BLaER1 treated with 17β-estradiol and CSF1 and Interleukin-3, amounts not matched to agents 10 nM and 100 nM (cell line): ENCODE data around the gene TNIK.

ENCODE experiments used
- H3K27ac ChIP-seq, 11 experiments: shearing (Covaris generic); formaldehyde crosslinking; 2 replicates each; pipeline ENCODE4 v1.8.1; 2022
- H3K27me3 ChIP-seq, 11 experiments: shearing (Covaris generic); formaldehyde crosslinking; 2 replicates each; pipeline ENCODE4 v1.8.1; 2022
- H3K36me3 ChIP-seq, 11 experiments: shearing (Covaris generic); formaldehyde crosslinking; 2 replicates each; pipeline ENCODE4 v1.8.1; 2022
- H3K4me1 ChIP-seq, 10 experiments: shearing (Covaris generic); formaldehyde crosslinking; 2 replicates each; pipeline ENCODE4 v1.8.1; 2022
- H3K4me2 ChIP-seq, 11 experiments: shearing (Covaris generic); formaldehyde crosslinking; 2 replicates each; pipeline ENCODE4 v1.8.1; 2022
- H3K4me3 ChIP-seq, 10 experiments: shearing (Covaris generic); formaldehyde crosslinking; 2 replicates each; pipeline ENCODE4 v1.8.1; 2022
- H3K9ac ChIP-seq, 11 experiments: shearing (Covaris generic); formaldehyde crosslinking; 2 replicates each; pipeline ENCODE4 v1.8.1; 2022
- H3K9me3 ChIP-seq, 11 experiments: shearing (Covaris generic); formaldehyde crosslinking; replicated peaks in 1 of 11; 2 replicates each; pipeline ENCODE4 v1.8.1; 2022
- H4K20me1 ChIP-seq, 11 experiments: shearing (Covaris generic); formaldehyde crosslinking; 2 replicates each; pipeline ENCODE4 v1.8.1; 2022
- Cebpa-rat ChIP-seq, 11 experiments: shearing (Covaris generic); IDR thresholded peaks; 2 replicates each; pipeline ENCODE4 v1.8.1; 2022

The TNIK gene

DNA sequence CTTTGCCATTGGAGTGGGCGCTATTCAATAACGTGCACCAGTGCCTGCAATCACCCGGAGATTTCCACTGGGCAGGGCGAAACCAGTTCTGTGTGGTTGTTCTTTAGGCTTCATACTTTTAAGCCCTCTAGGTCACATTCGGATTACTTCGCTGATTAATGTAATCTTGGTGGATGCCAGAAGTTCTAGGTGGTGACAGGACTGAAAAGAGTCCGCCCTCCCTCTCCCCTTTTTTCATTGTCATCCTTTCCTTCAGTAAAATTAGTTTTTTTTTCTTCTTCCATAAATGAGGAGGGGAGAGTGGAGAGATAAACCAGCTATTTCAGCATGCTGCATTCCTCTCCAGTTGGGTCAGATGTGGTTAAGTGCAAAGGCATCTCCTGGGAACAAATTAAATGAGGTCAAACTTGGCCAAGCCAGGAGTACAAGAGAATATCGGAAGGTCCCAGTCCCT is 431.4 kb downstream of the TNIK start:
- H3K4me2 ChIP-seq = no peak overlapping the region
- no peak overlapping the region for H3K27ac ChIP-seq
- H3K27me3 ChIP-seq = peaks cover 0 to 19% (median 13%) of the 10 kb centered on the region in 11 experiments; a peak in 19 of 22 replicates
- no peaks in the 10 kb centered on the region for H3K36me3 ChIP-seq
- no peak overlapping the region for H3K9ac ChIP-seq
- no peak for TF ChIP-seq Cebpa-rat (IDR thresholded peaks at IDR 0.05)
- no peaks in the 10 kb centered on the region for H3K4me1 ChIP-seq
- no peaks in the 10 kb centered on the region for H4K20me1 ChIP-seq
- H3K4me3 ChIP-seq = no peak overlapping the region
- peaks cover 0 to 6% (median 0%) of the 10 kb centered on the region in 11 experiments; a peak in 3 of 22 replicates for H3K9me3 ChIP-seq

DNA sequence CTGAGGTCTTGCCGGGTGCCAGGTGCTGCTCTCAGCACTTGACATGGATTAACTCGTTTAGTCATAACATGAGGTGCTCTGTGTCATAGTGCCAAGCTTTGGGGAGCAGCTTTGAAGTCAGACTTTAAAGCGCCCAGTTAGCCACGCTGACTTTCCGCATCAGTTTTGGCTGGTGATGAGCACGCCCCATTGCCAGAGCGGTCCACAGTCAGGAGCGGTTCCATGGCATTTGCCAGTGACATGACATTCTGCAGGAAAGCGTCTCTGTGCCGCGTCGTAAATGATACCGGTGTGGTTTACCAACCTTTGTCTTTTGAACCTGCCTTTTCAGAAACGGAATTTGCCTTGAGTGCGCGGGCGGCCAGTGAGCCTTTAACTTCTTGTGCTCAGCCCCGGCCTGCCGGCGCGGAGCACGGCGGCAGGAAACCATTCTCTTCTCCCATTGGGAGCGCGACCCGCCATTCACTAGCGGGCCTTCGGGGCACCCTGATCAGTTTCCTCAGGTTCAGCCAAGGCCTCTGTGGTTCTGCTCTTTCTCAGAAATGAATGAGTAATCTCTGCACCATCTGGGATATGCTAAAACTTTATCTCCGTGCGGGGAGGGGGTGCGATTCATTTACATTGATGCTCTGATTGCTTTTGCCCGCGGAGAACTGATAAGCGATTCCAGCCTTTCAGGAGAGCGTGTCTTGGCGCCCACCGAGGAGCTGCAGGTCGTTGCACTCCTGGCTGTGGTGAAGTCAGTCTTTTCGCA is 432.0 kb downstream of the TNIK start:
- no peak for TF ChIP-seq Cebpa-rat (IDR thresholded peaks at IDR 0.05)
- Histone ChIP-seq H3K4me2 (no peak overlapping the region), H3K9me3 (peaks cover 0 to 6% (median 0%) of the 10 kb centered on the region in 11 experiments; a peak in 3 of 22 replicates), H4K20me1 (no peaks in the 10 kb centered on the region), H3K27ac (no peak overlapping the region), H3K36me3 (no peaks in the 10 kb centered on the region), H3K9ac (no peak overlapping the region), H3K4me1 (no peaks in the 10 kb centered on the region), H3K4me3 (no peak overlapping the region), H3K27me3 (peaks cover 0 to 19% (median 13%) of the 10 kb centered on the region in 11 experiments; a peak in 19 of 22 replicates)

DNA sequence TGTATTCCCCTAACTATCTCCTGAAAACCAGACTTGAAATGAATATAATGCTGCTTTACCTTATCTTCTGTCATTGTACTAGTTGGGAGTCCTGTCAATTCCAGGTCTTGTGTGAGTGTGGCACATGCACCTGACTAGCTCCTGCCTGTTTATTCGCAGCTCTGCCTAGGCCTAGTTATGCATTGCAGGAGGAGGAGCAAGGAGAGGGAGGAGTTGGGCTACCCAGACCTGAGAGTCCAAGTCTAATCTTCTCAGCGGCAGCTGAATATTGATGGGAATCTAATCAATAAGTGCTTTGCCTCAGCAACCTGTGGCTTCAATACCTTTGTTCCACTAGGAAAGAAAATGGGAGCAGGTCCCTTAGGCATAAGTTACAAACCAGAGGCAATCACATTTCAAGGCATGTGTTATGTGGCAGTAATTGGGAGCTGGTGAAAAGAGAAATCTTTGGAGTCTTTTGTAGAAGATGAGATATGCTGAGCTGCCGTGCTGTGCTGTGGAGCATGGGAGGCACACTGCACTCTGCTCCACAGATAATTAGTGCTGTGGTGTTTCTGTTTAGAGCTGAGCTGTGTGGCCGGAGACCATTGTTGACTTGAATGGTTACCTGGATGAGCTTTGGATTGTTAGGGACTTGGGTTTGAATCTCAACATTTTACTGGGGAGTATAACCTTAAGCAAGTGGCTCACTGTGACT is 433.5 kb downstream of the TNIK start, which contains the start of gene SLC2A2:
TSS of gene SLC2A2 (minus strand) at position 124 of the 697 bp plus-strand sequence. CDS start at position 74, 50 bp downstream.
- Histone ChIP-seq H3K4me2 (no peak within 1 kb of the TSS), H3K4me3 (no peak within 1 kb of the TSS), H3K36me3 (no peaks in the 10 kb centered on the region), H3K4me1 (no peaks in the 10 kb centered on the region), H3K27ac (no peak within 1 kb of the TSS), H3K9ac (no peak within 1 kb of the TSS), H3K9me3 (peaks cover 0 to 6% (median 0%) of the 10 kb centered on the region in 11 experiments; a peak in 3 of 22 replicates), H3K27me3 (peaks cover 0 to 19% (median 13%) of the 10 kb centered on the region in 11 experiments; a peak in 19 of 22 replicates), H4K20me1 (no peaks in the 10 kb centered on the region)
- TF ChIP-seq Cebpa-rat (IDR thresholded peaks at IDR 0.05) = no peak

DNA sequence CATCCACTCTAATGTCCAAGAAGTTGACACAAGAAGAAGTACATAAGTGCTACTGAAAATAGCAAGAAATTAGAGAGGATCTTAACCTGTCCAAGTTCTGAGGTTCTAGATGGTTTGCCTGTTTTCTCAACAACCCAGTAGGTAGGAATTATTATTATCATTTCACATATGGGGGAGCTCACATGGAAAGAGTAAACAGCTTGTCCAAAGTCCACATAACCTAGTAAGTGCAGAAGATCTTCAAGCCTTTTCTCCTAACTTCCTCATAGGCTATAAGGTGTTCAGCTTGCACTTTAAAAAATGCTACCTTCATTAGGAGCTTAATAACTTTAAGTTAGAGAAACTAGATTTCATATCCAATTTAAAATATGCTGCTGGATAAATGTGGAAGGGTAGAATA is 436.6 kb downstream of the TNIK start:
- Histone ChIP-seq H3K27ac (no peak overlapping the region), H3K4me2 (no peak overlapping the region), H3K27me3 (peaks cover 0 to 15% (median 8%) of the 10 kb centered on the region in 11 experiments; a peak in 19 of 22 replicates), H3K4me1 (no peaks in the 10 kb centered on the region), H3K4me3 (no peak overlapping the region), H3K9me3 (peaks cover 0 to 6% (median 0%) of the 10 kb centered on the region in 11 experiments; a peak in 3 of 22 replicates), H4K20me1 (no peaks in the 10 kb centered on the region), H3K36me3 (no peaks in the 10 kb centered on the region), H3K9ac (no peak overlapping the region)
- no peak for TF ChIP-seq Cebpa-rat (IDR thresholded peaks at IDR 0.05)

DNA sequence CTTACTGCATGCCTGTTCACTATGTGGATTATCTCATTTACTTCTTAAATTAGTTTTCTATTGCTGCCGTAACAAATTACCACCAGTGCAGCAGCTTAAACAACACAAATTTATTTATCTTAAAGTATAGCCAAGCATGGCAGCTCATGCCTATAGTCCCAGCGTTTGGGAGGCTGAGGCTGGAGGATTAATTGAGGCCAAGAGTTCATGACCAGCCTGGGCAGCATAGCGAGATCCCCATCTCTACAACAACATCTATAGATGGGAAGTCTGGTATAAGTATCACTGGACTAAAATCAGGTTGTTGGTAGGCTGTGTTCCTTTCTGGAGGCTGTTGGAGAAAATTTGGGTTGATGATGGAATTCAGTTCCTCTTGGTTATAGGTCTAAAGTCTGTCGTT is 438.8 kb downstream of the TNIK start:
- H3K36me3 ChIP-seq = no peaks in the 10 kb centered on the region
- no peak overlapping the region for H3K4me3 ChIP-seq
- H3K4me1 ChIP-seq = no peaks in the 10 kb centered on the region
- no peak for TF ChIP-seq Cebpa-rat (IDR thresholded peaks at IDR 0.05)
- no peak overlapping the region for H3K27ac ChIP-seq
- no peaks in the 10 kb centered on the region for H4K20me1 ChIP-seq
- H3K27me3 ChIP-seq = no peaks in the 10 kb centered on the region
- H3K9me3 ChIP-seq = no peaks in the 10 kb centered on the region
- H3K9ac ChIP-seq = no peak overlapping the region
- no peak overlapping the region for H3K4me2 ChIP-seq

DNA sequence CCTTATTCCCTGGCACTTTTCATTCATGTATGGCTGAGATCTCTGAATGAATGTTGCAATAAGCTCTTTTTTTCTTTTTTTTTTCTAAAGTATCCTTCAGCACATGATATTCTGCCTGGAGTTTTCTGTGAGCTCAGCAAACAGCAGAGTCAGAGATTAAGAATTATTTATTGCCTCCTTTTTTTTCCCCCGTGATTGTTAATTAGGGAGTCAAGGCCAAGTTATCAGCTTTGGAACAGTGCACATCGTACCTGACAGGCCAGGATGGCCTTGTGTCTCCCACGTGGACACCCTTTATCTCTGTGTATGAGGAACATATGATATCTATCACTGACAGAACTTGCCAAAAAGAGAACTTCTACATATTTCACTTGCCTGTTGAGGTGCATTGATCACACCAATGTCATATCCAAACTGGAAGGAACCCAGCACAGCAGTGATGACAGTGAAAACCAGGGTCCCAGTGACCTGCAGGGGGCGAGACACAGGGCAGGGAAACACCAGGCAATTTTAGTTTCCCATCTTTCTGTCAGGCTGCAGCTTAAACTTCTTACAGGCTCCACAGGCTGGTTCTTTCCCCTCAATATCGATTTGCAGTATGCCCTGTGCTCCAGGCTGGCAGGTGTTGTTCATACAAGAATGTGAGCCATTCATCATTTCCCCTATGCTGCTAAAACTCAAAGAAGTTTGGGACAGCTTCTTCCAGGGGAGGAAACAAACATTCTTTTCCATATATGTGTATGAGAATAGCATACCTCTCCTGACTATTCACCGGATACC is 441.9 kb downstream of the TNIK start:
- Histone ChIP-seq H3K9me3 (no peaks in the 10 kb centered on the region), H3K9ac (no peak overlapping the region), H3K27ac (no peak overlapping the region), H3K36me3 (no peaks in the 10 kb centered on the region), H3K4me3 (no peak overlapping the region), H3K4me1 (no peaks in the 10 kb centered on the region), H3K27me3 (no peaks in the 10 kb centered on the region), H4K20me1 (no peaks in the 10 kb centered on the region), H3K4me2 (no peak overlapping the region)
- no peak for TF ChIP-seq Cebpa-rat (IDR thresholded peaks at IDR 0.05)

DNA sequence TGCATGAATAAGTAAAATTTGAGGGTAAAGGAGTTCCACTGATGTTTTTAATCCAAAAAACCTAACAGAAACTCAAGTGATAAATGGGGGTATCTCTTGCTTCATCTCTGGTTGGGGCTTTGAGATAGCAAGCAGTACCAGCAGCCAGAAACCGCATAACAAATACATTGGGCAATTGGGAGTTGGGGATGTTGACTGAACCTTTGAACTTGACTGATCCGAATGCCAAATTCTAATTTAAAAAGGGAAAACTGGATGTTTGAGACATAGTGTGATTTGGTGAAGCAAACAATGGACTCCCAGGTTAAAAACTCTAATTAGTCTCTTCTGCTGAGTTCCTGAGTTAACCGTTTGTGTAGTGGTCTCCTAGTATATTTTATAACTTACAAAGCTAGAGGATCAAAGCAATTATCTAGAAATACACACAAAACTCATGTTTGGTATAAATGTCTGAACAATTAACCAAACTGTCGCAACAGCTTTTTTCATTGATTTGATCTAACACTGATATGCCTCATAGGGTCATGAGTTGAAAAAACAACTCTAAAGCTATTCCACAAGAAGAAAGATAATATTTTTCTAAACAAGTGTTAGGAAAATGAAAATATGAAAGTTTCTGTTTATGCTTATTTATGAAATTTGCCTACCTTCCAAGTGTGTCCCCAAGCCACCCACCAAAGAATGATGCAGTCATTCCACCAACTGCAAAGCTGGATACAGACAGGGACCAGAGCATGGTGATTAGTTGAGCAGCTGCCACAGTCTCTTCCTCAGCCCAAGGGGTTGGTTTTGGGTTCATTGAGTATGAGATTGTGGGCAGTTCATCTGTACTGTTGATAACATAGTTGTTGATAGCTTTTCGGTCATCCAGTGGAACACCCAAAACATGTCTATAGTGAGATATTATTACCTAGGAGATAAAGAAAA is 446.1 kb downstream of the TNIK start:
- H3K4me2 ChIP-seq = no peak overlapping the region
- no peaks in the 10 kb centered on the region for H3K9me3 ChIP-seq

DNA sequence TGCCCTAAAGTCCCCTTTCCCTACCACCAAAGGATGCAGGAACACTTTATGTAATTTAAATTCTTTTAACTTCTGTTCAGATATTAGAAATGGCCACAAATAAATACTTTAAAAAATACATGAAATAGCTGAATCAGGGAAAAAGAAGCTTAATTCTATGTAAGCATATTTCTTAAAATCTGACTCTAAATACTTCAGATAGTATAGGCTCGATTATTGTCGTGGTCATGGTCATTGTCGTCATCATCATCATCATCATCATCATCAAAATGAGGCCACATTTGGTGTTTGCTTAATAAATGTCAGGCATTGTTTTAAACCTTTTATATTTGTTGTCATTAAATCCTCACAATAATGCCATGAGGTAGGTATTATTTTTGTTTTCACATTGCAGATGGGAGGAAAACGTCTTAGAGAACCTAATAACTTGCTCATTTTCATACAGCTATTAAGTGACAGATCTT is 448.3 kb downstream of the TNIK start:
- no peaks in the 10 kb centered on the region for H4K20me1 ChIP-seq
- H3K9ac ChIP-seq = no peak overlapping the region
- no peak for TF ChIP-seq Cebpa-rat (IDR thresholded peaks at IDR 0.05)
- no peak overlapping the region for H3K27ac ChIP-seq
- H3K4me3 ChIP-seq = no peak overlapping the region
- no peaks in the 10 kb centered on the region for H3K36me3 ChIP-seq
- no peaks in the 10 kb centered on the region for H3K4me1 ChIP-seq
- H3K9me3 ChIP-seq = no peaks in the 10 kb centered on the region
- H3K4me2 ChIP-seq = no peak overlapping the region
- no peaks in the 10 kb centered on the region for H3K27me3 ChIP-seq

More for the DNA sequence above, 446.1 kb downstream of the TNIK start:
- Histone ChIP-seq H3K4me3 (no peak overlapping the region), H3K4me1 (no peaks in the 10 kb centered on the region), H3K27ac (no peak overlapping the region), H3K9ac (no peak overlapping the region), H3K27me3 (no peaks in the 10 kb centered on the region), H3K36me3 (no peaks in the 10 kb centered on the region), H4K20me1 (no peaks in the 10 kb centered on the region)
- TF ChIP-seq Cebpa-rat (IDR thresholded peaks at IDR 0.05) = no peak
